HepG2 (cell line): ENCODE measurements around the gene MEF2B. TPM values are rescaled to one million over a fixed set of nuclear protein-coding genes. Genes with fewer than 3 reads are reported as not detected.

Experiments used
- AGO2 ChIP-seq: fragments of 200-400 bp; formaldehyde crosslinking; optimal IDR thresholded peaks from 2 replicates; pipeline ENCODE3; 2017; ENCODE audit warnings: mild to moderate bottlenecking, low read depth, low read length, moderate library complexity
- AKAP8 ChIP-seq: sonication (generic); formaldehyde crosslinking; IDR thresholded peaks from 2 replicates; pipeline ENCODE4 v1.5.1; 2020; ENCODE audit warnings: mild to moderate bottlenecking, missing genetic modification reagents
- NFYB ChIP-seq: sonication (generic); formaldehyde crosslinking; IDR thresholded peaks from 2 replicates; pipeline ENCODE4 v1.4.0; 2020; ENCODE audit warnings: missing genetic modification reagents
- RAD21 ChIP-seq: fragments of 450-650 bp; formaldehyde crosslinking; IDR thresholded peaks from 2 replicates; pipeline ENCODE4 v1.5.0; 2020; ENCODE audit warnings: mild to moderate bottlenecking
- RXRA ChIP-seq: sonication (generic); formaldehyde crosslinking; IDR thresholded peaks from 2 replicates; pipeline ENCODE4 v1.5.1; 2020; ENCODE audit warnings: missing genetic modification reagents
- SMC3 ChIP-seq: IDR thresholded peaks from 2 replicates; pipeline ENCODE4 v1.6.1; 2011; ENCODE audit warnings: low read length, improper control_type of control experiment
- SNAPC2 ChIP-seq: sonication (generic); formaldehyde crosslinking; IDR thresholded peaks from 2 replicates; pipeline ENCODE4 v1.8.1; 2022; ENCODE audit warnings: mild to moderate bottlenecking, missing genetic modification reagents
- SNRNP70 ChIP-seq: fragments of 200-400 bp; formaldehyde crosslinking; IDR thresholded peaks from 2 replicates; pipeline ENCODE4 v1.6.1; 2017; ENCODE audit warnings: mild to moderate bottlenecking, low read depth, low read length, moderate library complexity
- ZNF614 ChIP-seq: IDR thresholded peaks from 2 replicates; pipeline ENCODE4 v1.6.1; 2018; ENCODE audit warnings: missing biosample characterization, missing genetic modification reagents, inconsistent platforms, borderline replicate concordance
- ZNF768 ChIP-seq: sonication (generic); formaldehyde crosslinking; IDR thresholded peaks from 2 replicates; pipeline ENCODE4 v1.4.0; 2020; ENCODE audit warnings: missing genetic modification reagents
- ZNF841 ChIP-seq: sonication (generic); formaldehyde crosslinking; IDR thresholded peaks from 2 replicates; pipeline ENCODE4 v1.8.1; 2023; ENCODE audit warnings: missing genetic modification reagents, borderline replicate concordance
- polyA plus RNA-seq, 8 experiments: library from polyadenylated mRNA; depleted of rRNA in 3 of 8; stranded (reverse) in 7 of 8; unstranded in 1 of 8; fragments of >200 nt; fragmentation: Illumina TruSeq in 4 of 8; extraction: Trizol in 4 of 8; gene quantifications; 2 replicates each; pipeline versions ENCODE4 v1.2.1 to v1.2.3, GENCODE V29; 2011 to 2016; ENCODE audit warnings: low read depth in 4 of 8, missing spikeins in 1 of 8, mixed read lengths in 1 of 8; ENCODE audit not compliant: insufficient read depth in 1 of 8
- total RNA-seq, 5 experiments: library from RNA; depleted of rRNA; stranded (reverse); fragments of >200 nt; fragmentation: Illumina TruSeq; extraction: Trizol; gene quantifications; 2 replicates each; pipeline ENCODE4 v1.2.3, GENCODE V29; 2016; ENCODE audit warnings: low read depth in 1 of 5
- TF ChIP-seq, protein P1 (sequence below): sonication (generic); formaldehyde crosslinking; IDR thresholded peaks from 2 replicates; pipeline ENCODE4 v1.5.1; 2020; ENCODE audit warnings: mild to moderate bottlenecking, missing genetic modification reagents, moderate library complexity
- TF ChIP-seq, protein P2 (sequence below): sonication (generic); formaldehyde crosslinking; IDR thresholded peaks from 2 replicates; pipeline ENCODE4 v1.4.0; 2020; ENCODE audit warnings: missing genetic modification reagents
- TF ChIP-seq, protein P3 (sequence below): sonication (generic); formaldehyde crosslinking; IDR thresholded peaks from 2 replicates; pipeline ENCODE4 v1.4.0; 2020; ENCODE audit warnings: mild to moderate bottlenecking, missing genetic modification reagents

The MEF2B gene
- total and polyA plus RNA-seq, 2 of the 13 experiments (the other 11 are each of a cell fraction or from before 2014, with no cell fraction given), result 1.2 to 1.7 TPM

DNA sequence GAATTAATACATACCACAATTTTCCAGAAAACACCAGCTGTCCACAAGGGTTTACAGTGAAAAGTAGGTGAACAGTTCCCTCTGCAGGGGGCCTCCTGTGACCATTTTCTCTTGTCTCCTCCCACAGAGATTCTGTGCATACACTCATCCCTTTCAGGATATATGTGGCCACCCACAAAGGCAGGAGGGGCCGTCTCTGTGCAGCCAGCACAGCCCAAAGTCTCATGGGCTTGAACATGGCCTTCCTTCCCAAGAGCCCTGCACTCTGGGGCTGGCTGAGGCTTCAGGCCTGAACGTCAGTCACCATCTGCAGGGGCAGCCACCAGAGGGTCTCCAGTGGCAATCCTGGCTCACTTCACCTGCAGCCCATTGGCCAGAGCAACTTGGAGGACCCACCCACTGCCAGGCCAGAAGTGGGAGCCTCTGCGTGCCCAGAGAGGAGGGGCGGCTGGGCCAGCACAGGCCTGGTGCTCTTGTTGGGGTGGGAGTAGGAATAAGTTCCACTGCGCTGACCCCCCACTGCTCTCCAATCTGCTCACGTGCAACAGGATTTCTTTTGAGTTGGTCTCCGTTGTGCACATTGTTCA, 56.9 kb downstream of the MEF2B start (continued):
- TF ChIP-seq SNAPC2 (CRISPR knock-in tag), result no peak
- 0 out of 2 replicates have a peak, but pooled peaks have one; percentile 28 for TF ChIP-seq RXRA (CRISPR knock-in tag)
- peak; percentile 59; the same call in 1 of the 2 replicates for TF ChIP-seq RAD21 (CRISPR knock-in tag)
- peak; percentile 53 for TF ChIP-seq SMC3
- TF ChIP-seq, protein P1, sequence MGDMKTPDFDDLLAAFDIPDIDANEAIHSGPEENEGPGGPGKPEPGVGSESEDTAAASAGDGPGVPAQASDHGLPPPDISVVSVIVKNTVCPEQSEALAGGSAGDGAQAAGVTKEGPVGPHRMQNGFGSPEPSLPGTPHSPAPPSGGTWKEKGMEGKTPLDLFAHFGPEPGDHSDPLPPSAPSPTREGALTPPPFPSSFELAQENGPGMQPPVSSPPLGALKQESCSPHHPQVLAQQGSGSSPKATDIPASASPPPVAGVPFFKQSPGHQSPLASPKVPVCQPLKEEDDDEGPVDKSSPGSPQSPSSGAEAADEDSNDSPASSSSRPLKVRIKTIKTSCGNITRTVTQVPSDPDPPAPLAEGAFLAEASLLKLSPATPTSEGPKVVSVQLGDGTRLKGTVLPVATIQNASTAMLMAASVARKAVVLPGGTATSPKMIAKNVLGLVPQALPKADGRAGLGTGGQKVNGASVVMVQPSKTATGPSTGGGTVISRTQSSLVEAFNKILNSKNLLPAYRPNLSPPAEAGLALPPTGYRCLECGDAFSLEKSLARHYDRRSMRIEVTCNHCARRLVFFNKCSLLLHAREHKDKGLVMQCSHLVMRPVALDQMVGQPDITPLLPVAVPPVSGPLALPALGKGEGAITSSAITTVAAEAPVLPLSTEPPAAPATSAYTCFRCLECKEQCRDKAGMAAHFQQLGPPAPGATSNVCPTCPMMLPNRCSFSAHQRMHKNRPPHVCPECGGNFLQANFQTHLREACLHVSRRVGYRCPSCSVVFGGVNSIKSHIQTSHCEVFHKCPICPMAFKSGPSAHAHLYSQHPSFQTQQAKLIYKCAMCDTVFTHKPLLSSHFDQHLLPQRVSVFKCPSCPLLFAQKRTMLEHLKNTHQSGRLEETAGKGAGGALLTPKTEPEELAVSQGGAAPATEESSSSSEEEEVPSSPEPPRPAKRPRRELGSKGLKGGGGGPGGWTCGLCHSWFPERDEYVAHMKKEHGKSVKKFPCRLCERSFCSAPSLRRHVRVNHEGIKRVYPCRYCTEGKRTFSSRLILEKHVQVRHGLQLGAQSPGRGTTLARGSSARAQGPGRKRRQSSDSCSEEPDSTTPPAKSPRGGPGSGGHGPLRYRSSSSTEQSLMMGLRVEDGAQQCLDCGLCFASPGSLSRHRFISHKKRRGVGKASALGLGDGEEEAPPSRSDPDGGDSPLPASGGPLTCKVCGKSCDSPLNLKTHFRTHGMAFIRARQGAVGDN (CRISPR knock-in tag), result peak; percentile 59
- no peak for TF ChIP-seq SNRNP70
- peak; percentile 54 for TF ChIP-seq ZNF768
- TF ChIP-seq, protein P2, sequence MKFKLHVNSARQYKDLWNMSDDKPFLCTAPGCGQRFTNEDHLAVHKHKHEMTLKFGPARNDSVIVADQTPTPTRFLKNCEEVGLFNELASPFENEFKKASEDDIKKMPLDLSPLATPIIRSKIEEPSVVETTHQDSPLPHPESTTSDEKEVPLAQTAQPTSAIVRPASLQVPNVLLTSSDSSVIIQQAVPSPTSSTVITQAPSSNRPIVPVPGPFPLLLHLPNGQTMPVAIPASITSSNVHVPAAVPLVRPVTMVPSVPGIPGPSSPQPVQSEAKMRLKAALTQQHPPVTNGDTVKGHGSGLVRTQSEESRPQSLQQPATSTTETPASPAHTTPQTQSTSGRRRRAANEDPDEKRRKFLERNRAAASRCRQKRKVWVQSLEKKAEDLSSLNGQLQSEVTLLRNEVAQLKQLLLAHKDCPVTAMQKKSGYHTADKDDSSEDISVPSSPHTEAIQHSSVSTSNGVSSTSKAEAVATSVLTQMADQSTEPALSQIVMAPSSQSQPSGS, result no peak
- peak; percentile 63 for TF ChIP-seq NFYB
- no peak for TF ChIP-seq ZNF841 (CRISPR knock-in tag)
- peak; percentile 21; the same call in 1 of the 2 replicates for TF ChIP-seq ZNF614
- peak; percentile 59 for TF ChIP-seq AKAP8 (CRISPR knock-in tag)
- TF ChIP-seq AGO2, result peak; percentile 58
- TF ChIP-seq, protein P3, sequence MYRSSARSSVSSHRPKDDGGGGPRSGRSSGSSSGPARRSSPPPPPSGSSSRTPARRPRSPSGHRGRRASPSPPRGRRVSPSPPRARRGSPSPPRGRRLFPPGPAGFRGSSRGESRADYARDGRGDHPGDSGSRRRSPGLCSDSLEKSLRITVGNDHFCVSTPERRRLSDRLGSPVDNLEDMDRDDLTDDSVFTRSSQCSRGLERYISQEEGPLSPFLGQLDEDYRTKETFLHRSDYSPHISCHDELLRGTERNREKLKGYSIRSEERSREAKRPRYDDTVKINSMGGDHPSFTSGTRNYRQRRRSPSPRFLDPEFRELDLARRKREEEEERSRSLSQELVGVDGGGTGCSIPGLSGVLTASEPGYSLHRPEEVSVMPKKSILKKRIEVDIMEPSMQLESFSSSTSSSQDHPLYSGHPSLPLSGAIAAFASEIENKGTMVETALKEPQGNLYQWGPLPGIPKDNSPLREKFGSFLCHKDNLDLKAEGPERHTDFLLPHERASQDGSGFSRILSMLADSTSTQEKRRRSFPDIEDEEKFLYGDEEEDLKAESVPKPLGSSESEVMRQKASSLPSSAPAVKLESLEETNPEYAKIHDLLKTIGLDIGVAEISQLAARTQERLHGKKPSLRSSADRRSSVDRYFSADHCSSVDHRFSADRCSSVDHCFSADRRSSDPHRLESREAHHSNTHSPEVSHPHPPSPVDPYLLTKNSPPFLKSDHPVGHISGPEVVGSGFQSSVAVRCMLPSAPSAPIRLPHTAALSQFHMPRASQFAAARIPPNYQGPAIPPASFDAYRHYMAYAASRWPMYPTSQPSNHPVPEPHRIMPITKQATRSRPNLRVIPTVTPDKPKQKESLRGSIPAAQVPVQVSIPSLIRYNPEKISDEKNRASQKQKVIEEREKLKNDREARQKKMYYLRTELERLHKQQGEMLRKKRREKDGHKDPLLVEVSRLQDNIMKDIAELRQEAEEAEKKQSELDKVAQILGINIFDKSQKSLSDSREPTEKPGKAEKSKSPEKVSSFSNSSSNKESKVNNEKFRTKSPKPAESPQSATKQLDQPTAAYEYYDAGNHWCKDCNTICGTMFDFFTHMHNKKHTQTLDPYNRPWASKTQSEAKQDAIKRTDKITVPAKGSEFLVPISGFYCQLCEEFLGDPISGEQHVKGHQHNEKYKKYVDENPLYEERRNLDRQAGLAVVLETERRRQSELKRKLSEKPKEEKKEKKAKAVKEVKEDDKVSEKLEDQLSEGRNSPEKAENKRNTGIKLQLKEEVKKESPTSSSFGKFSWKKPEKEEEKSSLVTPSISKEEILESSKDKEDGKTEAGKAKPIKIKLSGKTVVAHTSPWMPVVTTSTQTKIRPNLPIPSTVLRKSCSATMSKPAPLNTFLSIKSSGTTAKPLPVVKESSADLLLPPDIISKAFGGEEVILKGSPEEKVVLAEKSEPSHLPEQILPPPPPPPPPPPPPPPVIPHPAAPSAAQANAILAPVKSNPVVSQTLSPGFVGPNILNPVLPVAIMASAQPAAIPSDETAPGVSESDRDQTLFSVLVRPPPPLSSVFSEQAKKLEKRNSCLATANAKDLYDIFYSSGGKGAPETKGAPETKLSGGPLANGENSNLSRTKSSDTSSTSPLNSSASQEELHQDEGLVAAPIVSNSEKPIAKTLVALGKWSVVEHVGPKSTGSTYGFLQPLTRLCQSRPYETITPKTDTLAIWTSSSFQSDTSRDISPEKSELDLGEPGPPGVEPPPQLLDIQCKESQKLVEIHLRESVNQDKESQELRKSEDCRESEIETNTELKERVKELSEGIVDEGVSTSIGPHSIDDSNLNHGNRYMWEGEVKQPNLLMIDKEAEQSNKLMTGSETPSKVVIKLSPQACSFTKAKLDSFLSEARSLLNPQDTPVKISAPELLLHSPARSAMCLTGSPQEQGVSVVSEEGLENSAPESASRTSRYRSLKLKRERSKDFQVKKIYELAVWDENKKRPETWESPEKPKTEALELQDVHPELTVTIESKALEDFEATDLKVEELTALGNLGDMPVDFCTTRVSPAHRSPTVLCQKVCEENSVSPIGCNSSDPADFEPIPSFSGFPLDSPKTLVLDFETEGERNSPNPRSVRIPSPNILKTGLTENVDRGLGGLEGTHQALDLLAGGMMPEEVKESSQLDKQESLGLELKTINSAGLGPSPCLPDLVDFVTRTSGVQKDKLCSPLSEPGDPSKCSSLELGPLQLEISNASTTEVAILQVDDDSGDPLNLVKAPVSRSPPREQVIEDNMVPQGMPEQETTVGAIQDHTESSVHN (CRISPR knock-in tag), result 0 out of 2 replicates have a peak, but pooled peaks have one; percentile 18
